PFSK-1 (cell line): ENCODE data around the gene LIFR.

Experiments used
- FOXP2 ChIP-seq: optimal IDR thresholded peaks from 2 replicates; pipeline ENCODE3; 2011; ENCODE audit warnings: borderline replicate concordance, control low read depth, inconsistent platforms; ENCODE audit not compliant: insufficient read depth; ENCODE audit errors: extremely low read length, extremely low read depth
- POLR2AphosphoS5 ChIP-seq: IDR thresholded peaks from 2 replicates; pipeline ENCODE4 v1.6.1; 2012; ENCODE audit warnings: low read depth, mild to moderate bottlenecking, control low read depth, low read length, moderate library complexity
- REST ChIP-seq, 2 experiments: IDR thresholded peaks; 2 replicates each; pipeline versions ENCODE4 v1.6.1 to v1.8.0; 2011 to 2012; ENCODE audit warnings: low read depth in 2 of 2, low read length in 2 of 2, control low read depth in 1 of 2, inconsistent platforms in 1 of 2, mild to moderate bottlenecking in 1 of 2, moderate library complexity in 1 of 2; ENCODE audit not compliant: insufficient read depth in 1 of 2
- SIN3A ChIP-seq: IDR thresholded peaks from 2 replicates; pipeline ENCODE4 v1.6.1; 2012; ENCODE audit warnings: mild to moderate bottlenecking, low read length, moderate library complexity, borderline replicate concordance; ENCODE audit not compliant: insufficient read depth
- TAF1 ChIP-seq: IDR thresholded peaks from 2 replicates; pipeline ENCODE4 v1.6.1; 2012; ENCODE audit warnings: low read length, control low read depth, borderline replicate concordance; ENCODE audit not compliant: insufficient read depth

The LIFR gene

GRCh38 chr5:38472541-38472940 lies 83.9 kb downstream of the LIFR start:
- TF ChIP-seq TAF1 (no peak), SIN3A (no peak), POLR2AphosphoS5 (no peak), FOXP2 (no peak), REST (IDR thresholded peaks at IDR 0.05; ENCODE audit: insufficient read depth in 1 of 2, low read depth in 2 of 2, low read length in 2 of 2) (no peak)

GRCh38 chr5:38471709-38472108 lies 84.7 kb downstream of the LIFR start:
- TF ChIP-seq FOXP2 (no peak), TAF1 (no peak), SIN3A (no peak)

- TF ChIP-seq SIN3A (no peak), REST (IDR thresholded peaks at IDR 0.05; ENCODE audit: insufficient read depth in 1 of 2, low read depth in 2 of 2, low read length in 2 of 2) (no peak), TAF1 (no peak), POLR2AphosphoS5 (no peak), FOXP2 (no peak)
Observed at GRCh38 chr5:38469707-38470267, 86.7 kb downstream of the LIFR start.

GRCh38 chr5:38468978-38469706 lies 87.3 kb downstream of the LIFR start:
- no peak for TF ChIP-seq POLR2AphosphoS5
- TF ChIP-seq FOXP2 = no peak
- no peak for TF ChIP-seq REST (IDR thresholded peaks at IDR 0.05; ENCODE audit: insufficient read depth in 1 of 2, low read depth in 2 of 2, low read length in 2 of 2)
- TF ChIP-seq TAF1 = no peak
- TF ChIP-seq SIN3A = no peak

GRCh38 chr5:38468202-38468673 lies 88.2 kb downstream of the LIFR start:
- TF ChIP-seq FOXP2 (no peak), REST (IDR thresholded peaks at IDR 0.05; ENCODE audit: insufficient read depth in 1 of 2, low read depth in 2 of 2, low read length in 2 of 2) (no peak), SIN3A (no peak), POLR2AphosphoS5 (no peak), TAF1 (no peak)
